ENCODE measurements around the gene LRRTM2.
"Not testable (repeated sequence)": the region's sequence is repeated elsewhere in the genome, so short reads cannot be mapped to it uniquely, and the experiment has no call there.

The LRRTM2 gene, protein sequence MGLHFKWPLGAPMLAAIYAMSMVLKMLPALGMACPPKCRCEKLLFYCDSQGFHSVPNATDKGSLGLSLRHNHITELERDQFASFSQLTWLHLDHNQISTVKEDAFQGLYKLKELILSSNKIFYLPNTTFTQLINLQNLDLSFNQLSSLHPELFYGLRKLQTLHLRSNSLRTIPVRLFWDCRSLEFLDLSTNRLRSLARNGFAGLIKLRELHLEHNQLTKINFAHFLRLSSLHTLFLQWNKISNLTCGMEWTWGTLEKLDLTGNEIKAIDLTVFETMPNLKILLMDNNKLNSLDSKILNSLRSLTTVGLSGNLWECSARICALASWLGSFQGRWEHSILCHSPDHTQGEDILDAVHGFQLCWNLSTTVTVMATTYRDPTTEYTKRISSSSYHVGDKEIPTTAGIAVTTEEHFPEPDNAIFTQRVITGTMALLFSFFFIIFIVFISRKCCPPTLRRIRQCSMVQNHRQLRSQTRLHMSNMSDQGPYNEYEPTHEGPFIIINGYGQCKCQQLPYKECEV

DNA sequence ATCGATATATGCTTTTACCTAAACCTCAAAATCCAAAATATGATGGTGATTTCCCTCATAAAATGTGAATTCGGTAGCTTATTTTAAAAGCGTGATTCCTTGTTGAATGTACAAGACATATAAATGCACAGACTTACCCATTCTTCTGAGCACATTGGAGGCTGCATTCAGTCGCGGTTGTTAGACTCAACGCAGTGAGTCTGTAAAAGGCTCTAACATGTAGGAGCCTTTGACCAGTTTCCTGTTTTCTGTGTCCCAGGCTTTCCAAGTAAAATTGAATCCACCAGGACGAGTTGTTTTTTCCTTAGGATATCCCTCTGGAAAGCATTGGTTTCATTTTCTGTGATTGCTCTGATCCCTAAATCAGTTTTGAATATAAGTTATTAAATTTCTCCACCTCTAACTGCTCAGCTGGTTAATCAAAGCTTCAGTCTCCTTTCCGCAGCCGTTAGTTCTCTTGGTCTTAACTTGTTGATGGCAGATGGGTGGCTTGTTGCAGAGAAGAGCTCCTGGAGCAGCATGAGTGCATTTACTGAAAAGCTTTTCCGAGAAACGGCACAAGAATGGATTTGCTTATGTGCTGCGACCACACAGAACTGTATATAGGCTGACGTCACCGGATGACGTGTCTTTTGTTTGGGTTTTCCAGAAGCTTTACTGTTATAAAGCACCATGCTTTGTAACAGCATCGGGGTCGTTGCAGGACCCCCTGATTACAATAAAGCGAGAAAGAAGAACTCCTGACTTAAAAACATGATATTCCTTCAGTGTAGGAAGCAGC, at the start of gene LRRTM2:
Gene LRRTM2, minus strand, starts transcription at position 565 of the 781 bp plus-strand sequence. Its CDS starts 424 bp downstream, at position 141.
- no peak for DNase-seq

DNA sequence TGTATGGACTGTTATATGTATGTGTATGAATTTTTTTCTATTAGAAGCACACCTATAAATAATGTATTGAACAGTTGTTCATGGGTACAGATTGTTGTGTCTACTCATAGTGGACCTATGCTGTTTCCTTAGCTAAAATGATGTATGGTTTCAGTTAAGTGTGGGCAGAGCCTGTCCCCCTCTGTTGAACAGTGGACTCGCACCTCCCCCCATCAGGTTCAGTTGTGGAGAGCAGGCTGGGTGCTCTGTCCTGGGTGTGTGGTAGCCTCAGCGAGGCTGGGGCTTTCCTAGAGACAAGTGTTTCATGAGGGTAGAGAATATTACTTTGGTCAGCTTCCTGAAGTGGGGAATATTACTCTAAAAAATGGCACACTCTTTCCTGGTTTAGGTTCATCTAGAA, 47.4 kb upstream of the LRRTM2 start:
- DNase-seq, result no peak

DNA sequence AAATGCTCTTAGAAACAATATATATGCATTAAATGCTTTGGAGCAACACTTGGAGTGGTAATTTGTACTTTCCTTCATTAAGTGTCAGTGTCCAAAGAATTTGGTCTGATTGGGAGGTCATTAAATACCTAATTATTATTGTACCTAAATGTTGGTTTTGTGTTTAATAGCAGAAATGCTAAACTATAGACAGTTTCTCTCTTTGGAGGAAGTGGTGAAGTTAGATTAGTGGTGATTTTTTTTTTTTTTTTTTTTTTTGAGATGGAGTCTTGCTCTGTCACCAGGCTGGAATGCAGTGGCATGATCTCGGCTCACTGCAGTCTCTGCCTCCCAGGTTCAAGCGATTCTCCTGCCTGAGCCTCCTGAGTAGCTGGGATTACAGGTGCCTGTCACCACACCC, 46.2 kb upstream of the LRRTM2 start:
- DNase-seq, result not testable (repeated sequence)

DNA sequence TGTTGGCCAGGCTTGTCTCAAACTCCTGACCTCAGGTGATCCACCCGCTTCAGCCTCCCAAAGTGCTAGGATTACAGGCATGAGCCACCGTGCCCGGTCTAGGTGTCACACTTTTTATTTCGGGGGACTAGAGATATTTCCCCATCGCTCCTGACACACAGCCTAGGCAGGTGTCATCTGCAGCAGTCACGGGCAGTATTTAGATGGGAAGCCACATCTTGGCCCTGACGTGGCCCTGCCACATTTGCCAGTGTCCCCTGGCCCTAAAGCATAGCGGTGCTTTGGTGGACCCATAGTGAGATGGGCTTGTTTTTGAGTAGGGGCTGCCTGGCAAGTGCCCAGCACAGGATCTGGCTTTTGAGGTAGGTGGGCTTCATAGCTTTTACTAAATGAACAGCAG, 45.0 kb upstream of the LRRTM2 start:
- no peak for DNase-seq

DNA sequence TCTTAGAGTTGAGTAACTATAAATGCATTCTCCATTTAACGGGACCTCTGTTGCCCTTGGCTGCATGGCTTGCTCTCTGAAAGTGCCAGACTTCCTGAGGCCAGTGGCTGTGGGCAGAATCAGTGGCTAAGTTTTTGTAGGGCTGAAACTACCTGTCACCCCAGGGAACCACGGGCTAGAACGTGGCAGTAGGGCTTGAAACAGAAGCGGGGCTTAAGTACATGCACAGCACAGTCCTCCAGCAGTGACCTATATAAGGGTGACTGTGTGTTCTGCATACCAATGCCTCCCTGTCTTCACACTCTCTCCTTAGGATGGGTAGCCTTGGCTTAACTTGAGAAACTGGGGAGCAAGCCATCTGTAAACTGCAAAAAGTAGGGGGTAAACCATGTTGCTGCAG, 43.6 kb upstream of the LRRTM2 start:
- DNase-seq, result no peak

DNA sequence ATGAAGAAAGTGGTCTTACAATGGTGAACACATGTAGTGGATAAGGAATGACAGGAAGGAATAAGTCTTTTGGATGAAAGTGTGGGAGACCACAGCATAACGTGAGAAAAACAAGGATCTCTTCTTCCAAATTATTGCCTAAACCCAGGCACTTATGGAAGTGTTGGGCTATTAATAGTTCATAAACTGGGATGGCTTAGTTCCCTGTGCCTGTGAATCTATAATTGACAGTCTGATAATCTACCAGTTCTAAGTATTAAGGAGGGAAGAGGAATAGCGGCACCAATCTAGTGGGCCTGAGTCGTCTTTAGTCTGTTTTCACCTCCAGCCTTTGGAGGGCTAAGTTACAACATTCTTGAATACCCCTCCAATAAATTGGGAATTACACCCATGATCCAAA, 39.2 kb upstream of the LRRTM2 start:
- DNase-seq, result no peak

DNA sequence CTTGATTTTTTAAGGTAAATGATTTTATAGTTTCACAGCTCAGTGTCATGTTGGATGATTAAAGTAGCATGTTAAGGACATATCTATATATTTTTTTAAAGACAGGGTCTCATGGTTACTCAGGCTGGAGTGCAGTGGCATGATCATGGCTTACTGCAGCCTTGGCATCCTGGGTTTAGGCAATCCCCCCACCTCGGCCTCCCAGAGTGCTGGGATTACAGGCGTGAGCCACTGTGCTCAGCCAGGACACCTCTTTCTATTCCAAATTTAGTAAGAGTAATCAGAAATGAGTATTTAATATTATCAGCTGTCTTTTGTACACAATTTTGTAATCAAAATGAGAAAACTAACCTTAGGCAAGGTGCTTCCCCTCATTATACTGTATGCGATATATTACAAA, 38.6 kb upstream of the LRRTM2 start:
- DNase-seq, result no peak

DNA sequence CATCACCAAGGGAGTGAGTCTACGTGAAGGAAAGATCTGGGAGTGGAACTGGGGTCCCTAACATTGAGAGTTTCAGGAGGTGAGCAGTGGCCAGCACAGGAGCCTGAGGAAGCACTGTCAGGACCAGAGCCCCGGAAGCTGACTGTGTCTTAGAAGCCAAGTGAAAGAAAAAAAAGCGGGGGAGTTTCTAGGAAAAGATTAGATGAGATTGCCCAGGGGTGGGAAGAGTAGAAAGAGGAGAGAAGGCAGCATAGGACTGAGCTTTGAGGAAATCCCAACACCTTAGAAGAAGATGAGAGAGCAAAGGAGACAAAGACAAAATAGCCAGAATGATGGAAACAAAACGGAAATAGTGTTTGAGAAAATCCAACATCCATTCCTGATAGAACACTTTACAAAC, 37.0 kb upstream of the LRRTM2 start:
- DNase-seq, result no peak

DNA sequence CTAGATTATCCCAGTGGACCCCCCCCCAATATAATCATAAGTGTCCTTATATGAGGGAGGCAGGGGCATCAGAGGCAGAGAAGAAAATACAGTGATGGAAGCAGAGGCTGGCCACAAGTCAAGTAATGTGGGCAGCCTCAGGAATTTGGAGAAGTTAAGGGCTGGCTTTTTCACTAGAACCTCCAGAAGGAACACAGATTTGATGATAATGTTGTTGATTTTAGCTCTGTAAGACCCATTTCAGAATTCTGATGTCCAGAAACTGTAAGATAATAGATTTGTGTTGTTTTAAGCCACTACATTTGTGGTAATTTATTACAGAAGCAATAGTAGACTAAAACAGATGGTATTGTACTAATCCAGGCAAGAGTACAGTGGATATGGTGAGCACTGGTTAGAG, 36.3 kb upstream of the LRRTM2 start:
- no peak for DNase-seq

DNA sequence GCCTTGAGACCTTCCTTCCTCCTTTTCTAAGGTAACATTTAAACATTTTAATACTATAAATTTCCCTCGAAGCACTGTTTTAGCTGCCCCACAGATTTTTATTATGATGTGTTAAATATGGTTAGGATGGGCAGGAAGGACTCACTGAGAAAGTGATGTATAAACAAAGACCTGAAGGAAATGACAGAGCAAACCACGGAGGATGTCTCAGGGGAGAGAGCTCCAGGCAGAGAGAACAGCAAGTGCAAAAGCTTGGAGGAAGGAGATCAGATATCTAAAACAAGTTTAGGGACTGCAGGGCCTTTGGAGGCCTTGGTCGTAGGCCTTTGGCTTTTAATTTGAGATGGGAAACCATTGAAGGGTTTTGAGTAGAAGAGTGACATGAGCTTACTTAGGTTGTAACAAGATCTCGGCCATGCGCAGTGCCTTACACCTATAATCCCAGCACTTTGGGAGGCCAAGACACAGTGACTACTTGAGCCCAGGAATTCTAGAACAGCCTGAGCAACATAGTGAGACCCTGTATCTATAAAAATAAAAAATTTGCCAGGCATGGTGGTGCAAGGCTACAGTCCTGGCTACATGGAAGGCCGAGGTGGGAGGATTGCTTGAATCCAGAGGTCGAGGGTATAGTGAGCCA, 35.5 kb upstream of the LRRTM2 start:
- no peak for DNase-seq

DNA sequence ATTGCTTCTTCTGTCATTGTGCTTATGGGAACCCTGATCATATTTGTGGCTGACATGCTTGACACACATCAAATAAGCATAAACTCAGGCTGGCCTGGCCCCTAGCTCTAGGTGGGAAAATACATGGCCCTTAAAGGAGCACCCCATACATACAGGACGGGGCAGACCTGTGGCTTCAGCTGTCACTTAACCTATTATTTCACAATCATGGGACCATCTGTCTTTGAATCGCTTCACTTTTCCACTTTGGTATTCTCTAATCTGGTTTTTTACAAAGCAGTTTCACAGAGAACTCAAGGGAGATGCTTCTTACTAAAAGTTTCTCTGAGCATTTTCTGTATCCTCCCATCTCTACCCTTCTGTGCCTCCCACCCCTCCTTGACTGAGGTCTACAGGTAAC, 34.6 kb upstream of the LRRTM2 start:
- DNase-seq, result no peak

DNA sequence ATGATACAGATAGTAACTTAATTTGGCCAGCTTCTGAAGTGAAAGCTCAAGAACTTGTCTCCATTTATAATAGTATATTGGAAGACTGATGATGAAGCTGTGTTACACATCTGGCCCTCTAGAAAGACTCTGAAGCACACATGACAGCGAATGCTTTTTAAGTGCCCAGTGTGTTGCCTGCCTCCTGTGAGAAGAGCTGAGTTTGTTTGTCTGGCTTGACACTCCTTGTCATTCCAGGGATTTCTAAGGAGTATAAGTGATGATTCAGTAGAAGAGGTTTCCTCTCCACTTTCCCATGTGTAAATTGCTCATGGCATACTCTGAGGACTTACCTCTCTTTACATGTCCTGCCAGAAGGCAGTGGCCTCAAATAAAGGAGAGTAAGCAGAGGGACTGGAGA, 30.4 kb upstream of the LRRTM2 start:
- no peak for DNase-seq

DNA sequence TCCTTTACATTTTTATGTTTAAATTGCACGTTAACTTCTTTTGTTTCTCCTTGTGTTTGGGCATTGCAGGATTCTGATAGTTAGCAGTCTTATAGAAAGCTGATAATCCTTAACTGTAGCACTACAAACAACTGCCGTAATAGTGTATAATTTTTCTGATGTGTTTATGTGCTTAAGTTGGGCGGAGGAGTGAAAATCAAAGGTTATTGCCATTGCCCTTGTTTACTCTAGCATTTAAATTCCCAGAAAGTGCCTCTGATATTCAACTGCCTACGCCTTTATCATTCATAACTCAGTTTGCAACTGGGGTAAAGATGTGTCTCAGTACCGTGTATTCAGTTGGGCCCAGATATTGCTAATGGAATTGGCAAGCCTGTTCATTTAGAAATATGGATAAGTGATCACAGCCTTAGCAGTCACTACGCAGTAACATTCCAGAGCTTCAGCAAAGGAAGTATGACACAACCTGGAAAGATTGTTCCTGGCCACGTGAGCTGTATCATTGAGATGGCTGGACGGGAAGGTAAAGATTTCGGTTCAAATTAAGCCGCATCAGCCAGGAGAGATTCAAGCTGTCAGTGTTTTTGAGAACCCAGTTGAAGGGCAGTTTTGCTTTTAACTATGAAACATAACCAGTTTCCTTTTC, 28.1 kb upstream of the LRRTM2 start:
- no peak for DNase-seq

DNA sequence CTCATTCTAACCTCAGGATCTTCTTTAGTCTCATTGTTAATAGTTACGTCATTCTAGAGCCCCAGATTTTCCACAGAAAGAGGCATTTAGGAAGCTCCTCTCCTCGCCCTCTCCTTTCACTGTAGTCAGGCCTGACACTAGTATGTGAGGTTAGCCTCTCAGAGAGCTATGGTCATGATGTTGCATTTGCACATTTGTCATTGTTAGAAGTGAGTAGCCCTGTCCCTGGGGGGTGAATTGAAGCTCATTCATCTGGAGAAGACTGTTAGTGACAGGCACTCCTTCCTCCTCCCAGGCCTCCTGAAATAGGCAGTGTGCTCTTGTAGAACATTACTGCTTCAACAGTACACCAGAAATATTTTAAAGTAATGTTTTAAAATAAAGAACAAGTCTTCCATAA, 26.6 kb upstream of the LRRTM2 start:
- DNase-seq, result no peak

DNA sequence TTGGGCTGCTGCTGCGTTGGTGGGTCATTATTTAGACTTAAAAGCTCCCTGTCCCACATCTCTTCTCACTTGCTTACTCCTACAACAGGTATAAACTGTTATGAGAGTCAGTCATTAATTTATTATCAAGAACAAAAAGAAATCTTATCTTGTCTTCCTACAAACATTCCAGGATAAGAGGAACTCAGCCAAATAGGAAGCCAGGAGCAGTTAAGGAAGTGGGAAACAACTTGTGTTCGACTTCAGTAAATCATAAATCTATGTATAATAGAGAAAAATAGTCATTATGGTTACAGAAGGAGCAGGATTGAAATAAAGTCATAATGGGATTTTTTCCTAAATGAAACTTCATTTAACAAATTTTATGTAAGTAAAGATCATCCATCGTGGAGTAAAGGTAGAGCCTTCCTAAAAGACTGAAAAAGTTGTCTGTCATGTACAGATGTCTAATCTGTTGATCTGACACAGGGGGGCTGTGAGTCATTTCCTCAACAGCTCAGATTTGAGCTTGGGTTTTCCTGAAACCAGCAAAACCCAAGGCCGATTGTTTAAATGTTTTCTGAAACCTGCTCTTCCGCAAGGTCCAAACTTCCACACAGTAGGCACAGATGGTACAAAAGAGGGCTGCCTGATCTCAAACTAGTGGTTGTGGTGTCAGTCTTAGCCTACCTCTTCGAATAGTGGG, 25.3 kb upstream of the LRRTM2 start:
- DNase-seq, result no peak

DNA sequence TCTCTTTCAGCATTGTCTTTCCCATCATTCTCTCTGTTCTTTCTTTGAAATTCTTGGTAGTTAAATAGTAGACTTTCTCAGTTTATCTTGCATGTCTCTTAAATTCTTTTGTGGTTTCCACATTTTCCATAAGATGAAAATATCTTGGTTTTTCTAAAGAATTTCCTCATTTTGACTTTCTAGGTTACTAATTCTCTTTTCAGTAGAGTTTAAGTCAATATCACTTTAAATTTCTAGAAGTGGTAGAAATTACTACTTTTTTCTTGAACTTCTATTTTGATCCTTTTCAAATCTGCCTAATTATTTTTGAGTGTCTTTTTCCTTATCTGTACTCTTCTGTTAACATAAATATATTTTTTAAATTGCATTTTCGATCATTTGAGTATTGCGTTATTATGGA, 23.6 kb upstream of the LRRTM2 start:
- no peak for DNase-seq

DNA sequence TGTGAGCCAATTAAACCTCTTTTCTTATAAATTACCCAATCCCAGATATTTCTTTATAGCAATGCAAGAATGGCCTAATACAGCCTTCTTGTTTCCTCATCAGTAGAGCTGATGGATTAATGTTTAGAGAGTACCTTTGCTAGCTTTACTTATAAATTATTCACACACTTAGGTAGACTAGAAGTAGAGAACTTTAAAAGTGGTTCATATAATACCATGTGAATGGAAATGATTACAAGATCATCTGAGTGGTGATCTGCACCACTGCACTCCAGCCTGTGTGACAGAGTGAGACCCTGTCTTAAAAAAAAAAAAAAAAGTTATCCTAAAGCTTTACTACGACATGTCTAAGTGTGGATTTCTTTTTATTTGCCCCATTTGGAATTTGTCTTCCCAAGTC, 23.2 kb upstream of the LRRTM2 start:
- no peak for DNase-seq

DNA sequence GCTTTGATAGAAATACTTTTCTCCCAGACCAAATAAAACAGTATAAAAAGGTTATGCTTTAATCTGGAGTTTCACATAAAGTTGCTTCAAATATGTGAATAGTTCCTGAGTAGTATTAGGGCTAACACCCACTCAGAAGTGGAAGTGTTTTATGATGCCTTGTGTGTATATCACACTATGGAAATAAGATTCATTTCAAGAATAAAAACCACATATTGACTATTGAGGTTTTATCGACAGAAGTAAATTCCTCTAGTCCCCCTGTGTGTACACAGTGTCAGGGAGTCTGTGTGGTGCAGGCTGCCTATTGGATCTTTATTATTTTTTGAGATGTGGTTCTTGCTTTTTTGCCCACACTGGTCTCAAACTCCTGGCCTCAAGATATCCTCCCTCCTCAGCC, 20.8 kb upstream of the LRRTM2 start:
- no peak for DNase-seq

DNA sequence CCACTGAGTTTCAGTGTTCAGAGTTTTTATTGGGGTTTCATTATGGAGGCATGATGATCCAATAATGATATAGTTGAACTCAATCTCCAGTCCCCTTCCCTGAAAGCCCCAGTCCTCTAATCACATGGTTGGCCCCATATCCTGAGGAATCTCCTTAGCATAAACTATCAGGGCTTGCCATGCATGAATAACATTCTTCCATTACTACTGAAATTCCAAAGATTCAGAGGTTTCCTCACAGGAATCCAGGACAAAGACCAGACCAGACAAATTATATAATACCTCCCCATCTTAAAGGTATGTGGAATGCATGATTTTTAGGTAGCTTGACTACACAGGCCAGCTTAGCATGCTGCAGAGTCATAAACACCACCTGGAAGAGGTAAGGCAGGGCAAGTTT, 15.5 kb upstream of the LRRTM2 start:
- no peak for DNase-seq

DNA sequence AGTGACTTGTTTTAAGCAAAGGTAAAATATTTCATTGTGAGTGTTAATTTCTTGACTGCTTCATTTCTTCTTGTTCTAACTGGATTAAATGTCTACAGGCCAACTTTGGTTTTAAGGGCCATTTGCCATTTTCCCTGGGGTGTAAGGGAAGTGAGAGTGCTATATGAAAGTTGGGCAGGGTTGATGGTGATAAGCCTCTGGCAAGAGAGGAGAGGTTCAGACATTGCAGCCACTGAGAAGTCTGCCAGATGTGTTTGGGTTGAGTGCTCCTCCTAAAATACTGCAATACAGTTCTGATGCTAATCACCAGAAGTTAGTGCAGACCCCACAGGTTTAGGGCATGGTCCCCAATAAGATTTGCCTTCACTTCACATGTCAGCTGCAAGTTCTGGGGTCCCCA, 14.9 kb upstream of the LRRTM2 start:
- no peak for DNase-seq

DNA sequence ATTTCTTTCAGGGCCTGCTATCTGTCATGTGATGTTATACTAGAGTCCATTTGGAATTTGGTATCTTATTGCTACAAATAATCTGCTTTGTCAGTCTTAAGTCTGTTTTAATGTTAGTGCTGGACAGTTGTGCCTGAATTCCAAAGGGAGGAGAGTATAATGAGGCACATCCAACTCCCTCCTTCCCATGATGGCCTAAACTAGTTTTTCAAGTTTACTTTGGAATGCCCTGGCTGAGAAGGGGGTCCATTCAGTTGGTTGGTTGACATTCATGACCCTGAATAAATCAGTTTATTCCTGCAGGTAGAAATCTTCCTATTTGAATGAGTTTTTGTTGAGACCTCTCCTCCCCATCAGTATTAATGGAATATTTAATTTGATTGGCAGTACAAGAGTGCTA, 9.4 kb upstream of the LRRTM2 start:
- no peak for DNase-seq

DNA sequence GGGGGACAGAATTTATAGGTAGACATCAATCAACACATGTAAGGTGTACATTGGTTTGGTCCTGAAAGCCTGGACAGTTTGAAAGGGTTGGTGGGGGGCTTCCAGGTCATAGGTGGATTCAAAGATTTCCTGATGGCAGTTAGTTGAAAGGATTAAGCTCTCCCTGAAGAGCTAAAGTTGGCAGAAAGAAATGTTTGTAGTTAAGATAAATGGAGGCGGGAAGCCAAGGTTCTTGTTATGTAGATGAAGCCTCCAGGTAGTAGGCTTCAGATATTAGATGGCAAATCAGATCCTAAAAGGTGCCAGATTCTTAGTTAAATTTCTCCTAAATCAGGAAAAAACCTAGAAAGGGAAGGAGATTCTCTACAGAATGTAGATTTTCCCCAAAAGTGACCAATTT, 9.0 kb upstream of the LRRTM2 start:
- DNase-seq, result no peak

DNA sequence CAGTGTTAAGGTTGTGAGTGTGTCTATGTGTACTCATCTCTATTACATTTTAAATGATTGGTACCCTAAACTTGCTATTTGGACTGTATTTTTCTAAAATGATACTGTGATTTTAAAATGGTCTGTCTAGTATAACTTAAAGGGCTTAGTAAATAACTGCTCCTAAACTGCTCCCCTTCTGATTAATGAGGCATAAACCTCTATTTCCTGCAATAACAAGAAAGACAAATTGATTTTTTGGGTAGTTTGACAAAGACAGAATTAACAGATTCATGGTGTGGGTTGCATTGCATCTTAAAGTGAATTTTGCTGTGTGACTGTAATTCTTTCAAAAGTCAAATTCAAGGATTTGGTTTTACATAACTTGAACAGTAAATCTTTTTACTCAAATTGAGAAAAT, 8.1 kb upstream of the LRRTM2 start:
- DNase-seq, result no peak
